GM12878 (cell line): Measurements from ENCODE around the gene MGLL. TPM values are rescaled to one million over a fixed set of nuclear protein-coding genes. Genes with fewer than 3 reads are reported as not detected.

ENCODE experiments used
- ATAC-seq: fragments of 200-7000 bp; cut with Tn5 transposase; 3 replicates; pipeline ENCODE4 v1.9.1; 2020; ENCODE audit warnings: mild to moderate bottlenecking, moderate library complexity
- BruUV-seq: library from RNA; stranded (reverse); fragments of 400-500 nt; replicated peaks from 2 replicates; lab custom pipeline; 2021; lab: Mats Ljungman, UMichigan
- CTCF ChIA-PET: fragments of 300-600 bp; sonication (Branson Sonifier 250); formaldehyde crosslinking; extraction: SDS; loops from one replicate; lab custom pipeline; 2021; ENCODE audit warnings: inconsistent platforms; lab: Yijun Ruan, JAX
- POLR2A ChIA-PET: fragments of 350-600 bp; formaldehyde crosslinking; extraction: SDS; loops from one replicate; lab custom pipeline; 2021; ENCODE audit warnings: inconsistent platforms; lab: Charles Lee
- RAD21 ChIA-PET: fragments of 300-600 bp; sonication (Branson Sonifier 250); formaldehyde crosslinking; loops from one replicate; lab custom pipeline; 2023; ENCODE audit warnings: antibody characterized with exemption; ENCODE audit not compliant: unreplicated experiment; lab: Charles Lee
- SMC1A ChIA-PET: fragments of 300-600 bp; sonication (Branson Sonifier 250); formaldehyde crosslinking; loops from one replicate; lab custom pipeline; 2023; ENCODE audit not compliant: unreplicated experiment, uncharacterized antibody; lab: Charles Lee
- DNase-seq: peaks from one replicate; pipeline ENCODE4 v3.0.0-alpha.2; 2011; ENCODE audit warnings: low read depth, low spot score
- FAIRE-seq: peaks from 3 replicates; lab custom pipeline; 2011; peaks lifted over from hg19 to GRCh38; lab: Jason Lieb, UNC
- H2AFZ ChIP-seq: 2 replicates; pipeline ENCODE4 v1.6.0; 2011; ENCODE audit warnings: low read depth, low read length, control low read depth; ENCODE audit not compliant: control insufficient read depth
- H3K27ac ChIP-seq: 2 replicates; pipeline ENCODE4 v1.5.1; 2011; ENCODE audit warnings: control low read depth; ENCODE audit not compliant: control insufficient read depth, insufficient read depth
- H3K27me3 ChIP-seq, 2 experiments: replicated peaks in 1 of 2; 2 replicates each; pipeline versions ENCODE4 v1.6.0 to v1.6.1; 2011; ENCODE audit warnings: low read length in 1 of 2; ENCODE audit not compliant: control insufficient read depth in 2 of 2, insufficient read depth in 2 of 2
- H3K36me3 ChIP-seq, 2 experiments: 2 replicates each; pipeline ENCODE4 v1.5.1; 2011; ENCODE audit warnings: low read length in 1 of 2; ENCODE audit not compliant: control insufficient read depth in 2 of 2, insufficient read depth in 2 of 2
- H3K4me1 ChIP-seq: 2 replicates; pipeline ENCODE4 v1.6.1; 2011; ENCODE audit warnings: mild to moderate bottlenecking, low read length, moderate library complexity, mixed read lengths; ENCODE audit not compliant: control insufficient read depth, insufficient read depth
- H3K4me2 ChIP-seq: 2 replicates; pipeline ENCODE4 v1.6.0; 2011; ENCODE audit warnings: control low read depth; ENCODE audit not compliant: control insufficient read depth, insufficient read depth
- H3K4me3 ChIP-seq: fragments of 200-600 bp; sonication (generic); 2 replicates; pipeline ENCODE4 v1.5.1; 2016
- H3K79me2 ChIP-seq: 2 replicates; pipeline ENCODE4 v1.6.0; 2011; ENCODE audit warnings: low read length; ENCODE audit not compliant: control insufficient read depth, insufficient read depth
- H3K9ac ChIP-seq: 2 replicates; pipeline ENCODE4 v1.8.0; 2011; ENCODE audit warnings: low read length, control low read depth, mixed read lengths; ENCODE audit not compliant: control insufficient read depth, insufficient read depth
- H3K9me3 ChIP-seq: replicated peaks from 3 replicates; pipeline ENCODE4 v1.5.1; 2011; ENCODE audit warnings: mild to moderate bottlenecking, low read length; ENCODE audit not compliant: control insufficient read depth, insufficient read depth
- H4K20me1 ChIP-seq: 2 replicates; pipeline ENCODE4 v1.6.0; 2011; ENCODE audit not compliant: control insufficient read depth, insufficient read depth
- BCL3 ChIP-seq: IDR thresholded peaks from 2 replicates; pipeline ENCODE4 v1.6.1; 2011; ENCODE audit warnings: borderline replicate concordance, low read depth, mild to moderate bottlenecking, moderate library complexity, low read length; ENCODE audit not compliant: insufficient read depth, poor library complexity, severe bottlenecking
- BMI1 ChIP-seq: fragments of 450-650 bp; IDR thresholded peaks from 2 replicates; pipeline ENCODE4 v1.6.1; 2016; ENCODE audit warnings: mild to moderate bottlenecking, moderate library complexity, borderline replicate concordance
- MEF2A ChIP-seq: IDR thresholded peaks from 2 replicates; pipeline ENCODE4 v1.6.1; 2011; ENCODE audit warnings: low read depth, mild to moderate bottlenecking, low read length, moderate library complexity; ENCODE audit not compliant: insufficient read depth
- RUNX3 ChIP-seq: IDR thresholded peaks from 2 replicates; pipeline ENCODE4 v1.6.1; 2012; ENCODE audit warnings: low read length, inconsistent platforms
- SIX5 ChIP-seq: IDR thresholded peaks from 2 replicates; pipeline ENCODE4 v1.6.1; 2011; ENCODE audit warnings: mild to moderate bottlenecking, low read depth, low read length, moderate library complexity; ENCODE audit not compliant: severe bottlenecking
- WRNIP1 ChIP-seq: IDR thresholded peaks from 2 replicates; pipeline ENCODE4 v1.6.1; 2011; ENCODE audit warnings: low read depth, low read length, improper control_type of control experiment, borderline replicate concordance
- YY1 ChIP-seq: IDR thresholded peaks from 2 replicates; pipeline ENCODE4 v1.6.1; 2011; ENCODE audit warnings: low read depth, mild to moderate bottlenecking, low read length
- ZBTB4 ChIP-seq: fragments of 450-650 bp; formaldehyde crosslinking; IDR thresholded peaks from 2 replicates; pipeline ENCODE4 v1.4.0; 2022; ENCODE audit warnings: mild to moderate bottlenecking, moderate library complexity
- ZNF384 ChIP-seq: IDR thresholded peaks from 2 replicates; pipeline ENCODE4 v1.6.1; 2012; ENCODE audit warnings: low read depth, mild to moderate bottlenecking, low read length, improper control_type of control experiment, borderline replicate concordance
- WGBS: methylation state at CpG from one replicate; pipeline ENCODE4 v1.1.6; 2016; ENCODE audit warnings: low lambda C conversion rate; ENCODE audit not compliant: insufficient replicate concordance, insufficient coverage; ENCODE audit errors: missing lambda C conversion rate; 5-methylcytosine and 5-hydroxymethylcytosine counted together
- in situ Hi-C: fragments of 300-500 bp; cut with MboI; formaldehyde crosslinking; loops from 9 replicates; pipeline ENCODE4 v1.14.3; 2018; ENCODE audit warnings: mixed read lengths
- intact Hi-C: fragments of 100-400 bp; cut with micrococcal nuclease; formaldehyde crosslinking; loops from one replicate; pipeline ENCODE4 v1.14.2; 2022; ENCODE audit not compliant: unreplicated experiment
- polyA plus RNA-seq, 11 experiments: library from polyadenylated mRNA; depleted of rRNA in 4 of 11; unstranded in 6 of 11; stranded (reverse) in 5 of 11; fragments of >200 nt; fragmentation: Nextera tagmentation in 4 of 11; fragmentation: Illumina TruSeq in 1 of 11; extraction: Ambion mirVana in 4 of 11; extraction: Trizol in 1 of 11; gene quantifications; 1 replicate in 1 of 11; 2 replicates in 10 of 11; pipeline versions ENCODE4 v1.2.1 to v1.2.3, GENCODE V29; 2011 to 2016; ENCODE audit warnings: inconsistent platforms in 2 of 11, missing spikeins in 2 of 11, low read depth in 1 of 11
- total RNA-seq, 4 experiments: library from RNA; depleted of rRNA in 3 of 4; stranded (reverse); fragments of >200 nt in 3 of 4; fragmentation: Illumina TruSeq in 1 of 4; extraction: Trizol in 1 of 4; gene quantifications; 2 replicates each; pipeline versions ENCODE4 v1.2.1 to v1.2.3, GENCODE V29; 2013 to 2021
- TF ChIP-seq, protein P1 (sequence below): fragments of 450-650 bp; IDR thresholded peaks from 2 replicates; pipeline ENCODE4 v1.6.1; 2017; ENCODE audit warnings: mild to moderate bottlenecking, low read depth, inconsistent platforms; ENCODE audit not compliant: poor library complexity, severe bottlenecking
- TF ChIP-seq, protein P2 (sequence below): fragments of 450-650 bp; IDR thresholded peaks from 2 replicates; pipeline ENCODE4 v1.6.1; 2017; ENCODE audit warnings: mild to moderate bottlenecking

The MGLL gene
- total and polyA plus RNA-seq, 10 of the 15 experiments (the other 5 are each of a cell fraction or from before 2014, with no cell fraction given): 44.9 to 177 (median 72.9) TPM

DNA sequence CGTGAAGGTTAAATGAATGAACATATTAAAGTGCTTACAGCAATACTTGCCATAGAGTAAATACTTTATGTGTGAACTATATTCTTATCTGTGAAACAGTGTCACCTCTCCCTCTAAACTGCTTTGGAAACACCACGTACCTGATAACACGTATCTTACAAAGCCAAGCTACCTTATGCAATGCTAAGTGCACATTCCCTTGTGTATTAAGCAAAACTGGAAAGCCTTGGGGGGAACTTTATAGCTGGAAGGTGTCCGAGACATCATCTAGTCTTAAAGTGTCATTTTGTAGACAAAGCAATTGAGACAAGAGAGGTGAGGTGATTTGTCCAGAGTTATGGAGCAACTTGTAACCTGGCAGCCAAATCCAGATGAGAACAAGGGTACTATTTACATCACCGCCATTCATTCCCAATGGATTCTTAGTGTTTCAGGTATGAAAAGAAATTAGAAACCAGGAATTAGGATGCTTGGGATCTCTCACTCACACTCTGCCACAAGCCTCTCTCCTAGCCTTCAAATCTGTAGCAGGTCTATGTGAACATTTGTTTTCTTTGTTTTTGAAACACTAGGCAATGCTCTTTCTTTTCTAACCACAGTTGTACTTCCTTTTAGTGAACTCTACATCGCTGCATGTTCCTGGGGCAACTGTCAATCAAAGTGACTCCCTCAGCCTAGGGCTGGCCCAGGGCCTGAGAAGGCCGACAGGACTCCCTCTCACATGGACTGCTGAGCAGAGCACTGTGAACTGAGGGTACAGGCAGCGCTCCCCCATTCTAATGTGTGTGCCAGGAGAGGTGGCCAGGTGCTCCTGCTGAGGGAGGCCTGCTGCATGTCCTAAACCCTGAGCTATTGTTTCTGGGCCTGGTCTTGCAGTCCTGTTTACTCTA lies 13.9 kb upstream of the MGLL start:
- FAIRE-seq: peak; percentile 68
- DNase-seq: peak; percentile 79
- in situ Hi-C loops (no loop called here), intact Hi-C loops (loop anchor here (1.0 to 2.0 kb wide), 3 partner anchors 13 to 81 kb away; no protein-coding TSS in a partner anchor)
- peaks cover 47% of the 10 kb centered on the region for H3K4me1 ChIP-seq
- H3K9ac ChIP-seq: peak overlapping the region; percentile 59
- ChIA-PET CTCF (interaction anchor here (1.0 to 7.9 kb wide), 7 partner anchors 8 to 133 kb away, joined by 3 to 82 read pairs (median 7); partner anchors contain the start of gene MGLL), RAD21 (interaction anchor here (0.6 to 5.6 kb wide), 17 partner anchors 8 to 618 kb away, joined by 3 to 92 read pairs (median 4); partner anchors contain the start of gene MGLL), SMC1A (interaction anchor here (1.0 to 8.4 kb wide), 15 partner anchors 9 to 178 kb away, joined by 3 to 106 read pairs (median 8); partner anchors contain the start of gene MGLL), POLR2A (interaction anchor here (0.5 to 5.9 kb wide), 11 partner anchors 8 to 100 kb away, joined by 3 to 55 read pairs (median 4); partner anchors contain the start of gene MGLL)
- H3K9me3 ChIP-seq: peaks cover 7% of the 10 kb centered on the region
- no peaks in the 10 kb centered on the region for H3K27me3 ChIP-seq
- H4K20me1 ChIP-seq: no peaks in the 10 kb centered on the region
- no TSS peak for BruUV-seq
- no peaks in the 10 kb centered on the region for H3K36me3 ChIP-seq
- peak overlapping the region; percentile 45; the same call in 1 of the 2 replicates for H3K4me3 ChIP-seq
- no peaks in the 10 kb centered on the region for H3K79me2 ChIP-seq
- 9% methylated on average over 8 of the region's 8 CpGs for WGBS
- peak overlapping the region; percentile 64 for H3K4me2 ChIP-seq
- peak overlapping the region; percentile 61 for H2AFZ ChIP-seq
- H3K27ac ChIP-seq: peak overlapping the region; percentile 90
- peak; percentile 88 for ATAC-seq
- TF ChIP-seq WRNIP1 (no peak), ZBTB4 (CRISPR knock-in tag) (no peak), MEF2A (no peak), SIX5 (no peak), ZNF384 (no peak), RUNX3 (peak; percentile 85), YY1 (0 out of 2 replicates have a peak, but pooled peaks have one; percentile 17), BMI1 (peak; percentile 77; the same call in 1 of the 2 replicates), BCL3 (no peak)
- TF ChIP-seq, protein P1, sequence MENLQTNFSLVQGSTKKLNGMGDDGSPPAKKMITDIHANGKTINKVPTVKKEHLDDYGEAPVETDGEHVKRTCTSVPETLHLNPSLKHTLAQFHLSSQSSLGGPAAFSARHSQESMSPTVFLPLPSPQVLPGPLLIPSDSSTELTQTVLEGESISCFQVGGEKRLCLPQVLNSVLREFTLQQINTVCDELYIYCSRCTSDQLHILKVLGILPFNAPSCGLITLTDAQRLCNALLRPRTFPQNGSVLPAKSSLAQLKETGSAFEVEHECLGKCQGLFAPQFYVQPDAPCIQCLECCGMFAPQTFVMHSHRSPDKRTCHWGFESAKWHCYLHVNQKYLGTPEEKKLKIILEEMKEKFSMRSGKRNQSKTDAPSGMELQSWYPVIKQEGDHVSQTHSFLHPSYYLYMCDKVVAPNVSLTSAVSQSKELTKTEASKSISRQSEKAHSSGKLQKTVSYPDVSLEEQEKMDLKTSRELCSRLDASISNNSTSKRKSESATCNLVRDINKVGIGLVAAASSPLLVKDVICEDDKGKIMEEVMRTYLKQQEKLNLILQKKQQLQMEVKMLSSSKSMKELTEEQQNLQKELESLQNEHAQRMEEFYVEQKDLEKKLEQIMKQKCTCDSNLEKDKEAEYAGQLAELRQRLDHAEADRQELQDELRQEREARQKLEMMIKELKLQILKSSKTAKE: peak; percentile 21
- TF ChIP-seq, protein P2, sequence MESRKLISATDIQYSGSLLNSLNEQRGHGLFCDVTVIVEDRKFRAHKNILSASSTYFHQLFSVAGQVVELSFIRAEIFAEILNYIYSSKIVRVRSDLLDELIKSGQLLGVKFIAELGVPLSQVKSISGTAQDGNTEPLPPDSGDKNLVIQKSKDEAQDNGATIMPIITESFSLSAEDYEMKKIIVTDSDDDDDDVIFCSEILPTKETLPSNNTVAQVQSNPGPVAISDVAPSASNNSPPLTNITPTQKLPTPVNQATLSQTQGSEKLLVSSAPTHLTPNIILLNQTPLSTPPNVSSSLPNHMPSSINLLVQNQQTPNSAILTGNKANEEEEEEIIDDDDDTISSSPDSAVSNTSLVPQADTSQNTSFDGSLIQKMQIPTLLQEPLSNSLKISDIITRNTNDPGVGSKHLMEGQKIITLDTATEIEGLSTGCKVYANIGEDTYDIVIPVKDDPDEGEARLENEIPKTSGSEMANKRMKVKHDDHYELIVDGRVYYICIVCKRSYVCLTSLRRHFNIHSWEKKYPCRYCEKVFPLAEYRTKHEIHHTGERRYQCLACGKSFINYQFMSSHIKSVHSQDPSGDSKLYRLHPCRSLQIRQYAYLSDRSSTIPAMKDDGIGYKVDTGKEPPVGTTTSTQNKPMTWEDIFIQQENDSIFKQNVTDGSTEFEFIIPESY: no peak
